Activated B cell treated with CpG ODN at 0.5 μM for 24 hours (primary cell): ENCODE measurements around the gene ICOS. TPM values are rescaled to one million over a fixed set of nuclear protein-coding genes. Genes with fewer than 3 reads are reported as not detected.

Experiments used
- ATAC-seq: fragments of 200-7000 bp; cut with Tn5 transposase; one replicate; pipeline ENCODE4 v1.10.0; 2021; ENCODE audit warnings: low read depth, mild to moderate bottlenecking, moderate library complexity
- CTCF ChIA-PET: fragments of 350-600 bp; sonication (Branson Sonifier 250); formaldehyde crosslinking; loops from one replicate; lab custom pipeline; 2021; ENCODE audit warnings: antibody characterized with exemption; lab: Charles Lee
- POLR2A ChIA-PET: fragments of 350-600 bp; sonication (Branson Sonifier 250); formaldehyde crosslinking; loops from one replicate; lab custom pipeline; 2021; ENCODE audit warnings: antibody characterized with exemption; lab: Charles Lee
- DNase-seq: peaks from one replicate; pipeline ENCODE4 v3.0.0; 2022
- H3K27ac Mint-ChIP-seq: one replicate; pipeline ENCODE4 v1.8.0; 2020; ENCODE audit warnings: mixed read lengths
- H3K27me3 Mint-ChIP-seq: one replicate; pipeline ENCODE4 v1.8.0; 2021; ENCODE audit warnings: mixed read lengths
- H3K36me3 Mint-ChIP-seq: one replicate; pipeline ENCODE4 v1.8.0; 2021; ENCODE audit warnings: low read depth, mixed read lengths
- H3K4me1 Mint-ChIP-seq: one replicate; pipeline ENCODE4 v1.8.0; 2021; ENCODE audit warnings: mixed read lengths
- H3K4me3 Mint-ChIP-seq: one replicate; pipeline ENCODE4 v1.8.0; 2020; ENCODE audit warnings: mild to moderate bottlenecking, mixed read lengths
- H3K9me3 Mint-ChIP-seq: one replicate; pipeline ENCODE4 v1.8.0; 2020; ENCODE audit warnings: mixed read lengths
- intact Hi-C: fragments of 100-400 bp; cut with micrococcal nuclease; formaldehyde crosslinking; loops from one replicate; pipeline ENCODE4 v1.15.1; 2024
- total RNA-seq: library from RNA; stranded (reverse); gene quantifications from 2 replicates; pipeline ENCODE4 v1.2.3, GENCODE V29; 2022
- TF ChIP-seq, protein P1 (sequence below): fragments of 200-600 bp; IDR thresholded peaks from one replicate; pipeline ENCODE4 v1.8.0; 2022; ENCODE audit warnings: antibody characterized with exemption, mild to moderate bottlenecking

The ICOS gene
- total RNA-seq, 1 donor from 2014 or later, result not detected

DNA sequence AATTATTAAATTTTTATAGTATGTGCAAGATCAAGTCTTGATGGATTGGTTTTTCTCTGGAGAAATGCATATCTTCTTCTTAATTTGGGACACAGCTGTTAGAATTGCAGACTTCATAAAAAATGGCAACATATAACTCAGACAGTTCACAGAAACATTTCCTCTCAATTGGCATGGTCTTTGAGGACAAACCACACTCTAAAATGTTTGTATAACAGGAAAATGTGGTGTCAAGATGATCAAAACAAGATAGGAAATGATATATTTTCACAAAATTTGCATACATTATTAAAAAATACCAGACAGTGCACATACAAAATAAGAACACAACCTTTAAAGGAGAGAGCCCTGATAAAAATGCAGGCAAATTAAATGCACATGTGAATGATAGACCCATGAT is 63.9 kb downstream of the ICOS start:
- H3K36me3 Mint-ChIP-seq, result no peaks in the 10 kb centered on the region
- ATAC-seq, result no peak
- H3K4me3 Mint-ChIP-seq, result no peak overlapping the region
- H3K27me3 Mint-ChIP-seq, result peaks cover 2% of the 10 kb centered on the region
- ChIA-PET CTCF (no interaction called here), POLR2A (no interaction called here)
- peaks cover 5% of the 10 kb centered on the region for H3K9me3 Mint-ChIP-seq
- TF ChIP-seq, protein P1, sequence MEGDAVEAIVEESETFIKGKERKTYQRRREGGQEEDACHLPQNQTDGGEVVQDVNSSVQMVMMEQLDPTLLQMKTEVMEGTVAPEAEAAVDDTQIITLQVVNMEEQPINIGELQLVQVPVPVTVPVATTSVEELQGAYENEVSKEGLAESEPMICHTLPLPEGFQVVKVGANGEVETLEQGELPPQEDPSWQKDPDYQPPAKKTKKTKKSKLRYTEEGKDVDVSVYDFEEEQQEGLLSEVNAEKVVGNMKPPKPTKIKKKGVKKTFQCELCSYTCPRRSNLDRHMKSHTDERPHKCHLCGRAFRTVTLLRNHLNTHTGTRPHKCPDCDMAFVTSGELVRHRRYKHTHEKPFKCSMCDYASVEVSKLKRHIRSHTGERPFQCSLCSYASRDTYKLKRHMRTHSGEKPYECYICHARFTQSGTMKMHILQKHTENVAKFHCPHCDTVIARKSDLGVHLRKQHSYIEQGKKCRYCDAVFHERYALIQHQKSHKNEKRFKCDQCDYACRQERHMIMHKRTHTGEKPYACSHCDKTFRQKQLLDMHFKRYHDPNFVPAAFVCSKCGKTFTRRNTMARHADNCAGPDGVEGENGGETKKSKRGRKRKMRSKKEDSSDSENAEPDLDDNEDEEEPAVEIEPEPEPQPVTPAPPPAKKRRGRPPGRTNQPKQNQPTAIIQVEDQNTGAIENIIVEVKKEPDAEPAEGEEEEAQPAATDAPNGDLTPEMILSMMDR, result no peak
- H3K4me1 Mint-ChIP-seq, result no peaks in the 10 kb centered on the region
- no peak overlapping the region for H3K27ac Mint-ChIP-seq
- no peak for DNase-seq
- intact Hi-C loops, result no loop called here

DNA sequence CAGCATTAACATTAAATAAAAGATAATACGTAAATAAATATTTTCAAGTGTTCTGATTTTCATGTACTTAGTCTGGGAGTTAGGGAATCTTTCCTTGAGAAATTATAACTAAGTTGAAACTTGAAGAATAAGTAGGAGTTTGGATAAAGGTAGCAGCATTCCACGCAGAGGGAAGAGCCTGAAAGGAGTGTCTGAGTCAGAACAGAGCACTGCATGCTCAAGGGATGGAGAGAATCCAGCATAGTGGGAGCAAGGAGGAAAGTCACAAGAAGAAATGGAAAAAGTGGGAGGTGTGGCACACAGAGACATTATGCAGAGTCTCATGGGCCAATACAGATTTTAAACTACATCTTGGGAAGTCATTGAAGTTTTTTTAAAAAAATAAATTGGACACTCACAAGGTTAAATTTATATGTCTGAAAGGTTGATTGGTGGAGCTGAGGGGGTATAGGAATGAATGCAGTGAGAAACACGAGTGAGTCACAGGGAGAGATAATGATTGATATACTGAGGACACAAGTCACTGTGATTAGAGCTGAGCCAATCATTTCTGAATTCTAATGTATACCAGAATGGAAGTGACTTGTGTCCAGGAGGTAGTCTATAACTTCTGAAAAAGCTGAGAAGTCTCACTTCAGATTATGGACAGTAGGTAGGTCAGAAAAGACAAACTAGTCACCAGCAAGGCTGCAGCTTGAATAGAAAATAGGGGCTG is 66.9 kb downstream of the ICOS start:
- intact Hi-C loops, result no loop called here
- H3K9me3 Mint-ChIP-seq, result peaks cover 5% of the 10 kb centered on the region
- POLR2A ChIA-PET, result no interaction called here
- TF ChIP-seq, protein P1, result no peak
- no peaks in the 10 kb centered on the region for H3K36me3 Mint-ChIP-seq
- CTCF ChIA-PET, result no interaction called here
- no peak for DNase-seq
- ATAC-seq, result no peak
- H3K4me3 Mint-ChIP-seq, result no peak overlapping the region
- H3K27ac Mint-ChIP-seq, result no peak overlapping the region
- H3K4me1 Mint-ChIP-seq, result no peaks in the 10 kb centered on the region
- peaks cover 2% of the 10 kb centered on the region for H3K27me3 Mint-ChIP-seq

DNA sequence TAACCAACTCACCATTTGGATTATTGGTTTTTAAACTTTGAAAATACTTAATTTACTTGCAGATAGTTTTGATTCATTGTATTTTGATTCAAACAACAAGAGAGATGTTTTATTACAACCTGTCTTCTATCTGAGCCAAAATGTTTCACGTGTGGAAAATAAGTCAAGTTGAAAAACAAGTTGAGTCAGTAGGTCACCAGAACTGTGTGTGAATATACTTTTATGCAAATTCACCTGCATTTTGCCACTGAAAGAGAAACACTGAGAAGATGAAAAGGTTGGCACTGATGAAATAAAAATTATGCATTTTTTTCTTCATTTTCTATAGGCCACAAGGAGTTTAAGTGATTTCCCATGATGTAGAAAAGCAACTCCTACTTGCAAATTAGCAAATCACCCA is 68.3 kb downstream of the ICOS start:
- no peak overlapping the region for H3K27ac Mint-ChIP-seq
- H3K36me3 Mint-ChIP-seq, result no peaks in the 10 kb centered on the region
- TF ChIP-seq, protein P1, result no peak
- CTCF ChIA-PET, result no interaction called here
- intact Hi-C loops, result no loop called here
- no peak for ATAC-seq
- DNase-seq, result no peak
- H3K9me3 Mint-ChIP-seq, result peaks cover 5% of the 10 kb centered on the region
- no peaks in the 10 kb centered on the region for H3K27me3 Mint-ChIP-seq
- no peaks in the 10 kb centered on the region for H3K4me1 Mint-ChIP-seq
- no peak overlapping the region for H3K4me3 Mint-ChIP-seq
- POLR2A ChIA-PET, result no interaction called here

DNA sequence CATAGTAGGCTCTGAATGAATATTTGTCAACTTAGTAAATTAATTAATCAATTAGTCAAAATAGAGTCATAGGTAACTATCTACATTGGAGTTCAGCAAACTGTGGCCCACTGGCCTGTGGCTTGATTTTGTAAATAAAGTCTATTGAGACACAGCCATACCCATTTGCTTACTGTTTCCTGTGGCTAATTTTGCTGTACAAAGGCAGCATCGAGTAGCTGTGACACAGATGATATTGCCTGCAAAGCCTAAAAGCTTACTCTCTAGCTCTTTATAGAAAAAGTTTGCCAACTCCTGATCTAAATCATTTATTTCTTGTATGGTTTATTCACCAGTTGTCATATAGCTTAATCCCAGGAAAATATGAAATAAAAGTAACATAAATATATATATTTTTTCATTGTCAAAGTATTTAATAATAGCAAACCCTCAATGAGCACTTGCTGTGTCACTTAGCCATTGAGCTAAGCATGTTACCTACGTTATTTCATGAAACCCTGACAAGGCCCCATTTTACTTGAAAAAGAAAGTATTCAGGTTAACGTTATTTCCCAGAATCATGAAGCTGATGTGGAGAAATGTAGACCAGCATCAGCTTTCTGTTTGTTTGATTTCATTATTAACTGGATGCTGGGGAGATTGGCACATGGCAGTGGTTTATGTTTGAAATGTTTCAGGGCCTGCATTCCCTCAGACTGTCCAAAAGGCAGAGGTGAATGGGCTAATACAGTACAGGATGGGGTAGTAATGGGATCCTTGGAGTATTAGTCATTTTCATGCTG is 69.6 kb downstream of the ICOS start:
- TF ChIP-seq, protein P1, result no peak
- Mint-ChIP-seq H3K27ac (no peak overlapping the region), H3K9me3 (peaks cover 5% of the 10 kb centered on the region), H3K4me1 (no peaks in the 10 kb centered on the region), H3K36me3 (no peaks in the 10 kb centered on the region), H3K27me3 (no peaks in the 10 kb centered on the region), H3K4me3 (no peak overlapping the region)
- ChIA-PET POLR2A (no interaction called here), CTCF (no interaction called here)
- DNase-seq (no peak), ATAC-seq (no peak)
- intact Hi-C loops, result no loop called here

DNA sequence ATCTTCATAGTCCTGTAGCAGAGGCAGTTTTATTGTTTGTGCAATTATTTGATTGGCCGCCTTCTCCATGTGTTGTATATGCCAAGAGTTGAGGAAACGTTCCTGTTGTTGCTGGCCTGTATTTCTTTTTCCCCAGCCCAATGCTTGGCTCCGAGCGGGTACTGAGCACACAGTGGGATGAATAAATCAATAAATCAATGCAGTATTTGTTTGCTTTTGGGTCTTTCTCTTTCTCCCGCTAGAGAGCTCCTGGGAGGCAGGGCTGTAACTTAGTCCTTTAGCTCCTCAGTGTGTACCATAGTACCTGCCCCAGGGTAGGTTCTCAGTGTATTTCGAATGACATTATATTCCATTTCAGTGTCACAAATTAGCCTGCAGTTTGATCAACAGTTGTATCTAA is 71.8 kb downstream of the ICOS start:
- no peak for ATAC-seq
- no peaks in the 10 kb centered on the region for H3K4me1 Mint-ChIP-seq
- CTCF ChIA-PET, result no interaction called here

More for the DNA sequence above, 71.8 kb downstream of the ICOS start:
- H3K4me3 Mint-ChIP-seq, result no peak overlapping the region
- TF ChIP-seq, protein P1, result no peak
- POLR2A ChIA-PET, result no interaction called here
- H3K36me3 Mint-ChIP-seq, result no peaks in the 10 kb centered on the region
- no peak for DNase-seq
- no peaks in the 10 kb centered on the region for H3K27me3 Mint-ChIP-seq
- H3K9me3 Mint-ChIP-seq, result no peaks in the 10 kb centered on the region
- H3K27ac Mint-ChIP-seq, result no peak overlapping the region
- intact Hi-C loops, result no loop called here
